ENCODE data around the gene KCNQ5.

GRCh38 chr6:72784581-72784980 lies 162.7 kb downstream of the KCNQ5 start:
- no peak for TF ChIP-seq EZH2 (IDR thresholded peaks at IDR 0.05; ENCODE audit: low read length, missing control alignments)
- TF ChIP-seq CTCF (conservative IDR thresholded peaks at IDR 0.05 in 1 of 2, IDR thresholded peaks at IDR 0.05 in 1 of 2; ENCODE audit: low read depth in 1 of 2, low read length in 2 of 2) = no peak
